HG02623 (cell line): ENCODE data around the gene OR10H5.
"Not testable (repeated sequence)": the region's sequence is repeated elsewhere in the genome, so short reads cannot be mapped to it uniquely, and the experiment has no call there.

Source experiments
- ATAC-seq: cut with Tn5 transposase; IDR thresholded peaks from one replicate; pipeline ENCODE4 v1.9.1; 2021; ENCODE audit warnings: moderate library complexity; ENCODE audit not compliant: unreplicated experiment

Gene OR10H5

GRCh38 chr19:15843203-15843893 lies 55.9 kb downstream of the OR10H5 start:
- ATAC-seq: no peak

- ATAC-seq: not testable (repeated sequence)
Measured at GRCh38 chr19:15843894-15844222, 56.4 kb downstream of the OR10H5 start.

DNA sequence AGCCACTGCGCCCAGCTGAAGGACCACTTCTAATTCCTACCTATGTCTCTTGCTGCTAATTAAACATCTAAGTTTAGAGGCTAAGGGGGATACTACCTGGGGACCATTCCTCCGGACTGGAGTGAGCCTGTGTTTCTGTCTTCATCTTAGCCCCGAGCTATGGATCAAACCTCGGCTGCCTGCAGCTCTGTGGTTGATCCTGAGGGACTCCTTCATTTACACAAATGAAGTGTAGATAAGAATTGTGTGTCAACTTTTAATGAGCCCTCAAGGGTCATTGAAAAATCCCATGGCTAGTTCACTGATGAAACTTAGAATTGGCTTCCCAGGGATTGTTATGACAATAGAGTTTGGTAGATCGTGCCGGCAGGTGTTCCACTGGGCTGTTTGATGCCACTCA lies 59.5 kb downstream of the OR10H5 start:
- ATAC-seq: no peak

- ATAC-seq: no peak
Measured at GRCh38 chr19:15850385-15850784, 62.9 kb downstream of the OR10H5 start.
